Esophagus muscularis mucosa (tissue), 4 donors: ENCODE measurements around the gene ZCCHC10. TPM values are rescaled to one million over a fixed set of nuclear protein-coding genes. Genes with fewer than 3 reads are reported as not detected.

Source experiments
- DNase-seq: peaks from one replicate; pipeline ENCODE4 v3.0.0-alpha.2; 2017; ENCODE audit errors: extremely low spot score
- H3K27ac ChIP-seq, 4 donors: fragments of 200-600 bp; sonication (generic); replicated peaks in 1 of 4; 1 replicate in 3 of 4; 2 replicates in 1 of 4; pipeline ENCODE4 v1.5.1; 2016 to 2019; ENCODE audit warnings: mild to moderate bottlenecking in 1 of 4
- H3K27me3 ChIP-seq, 4 donors: fragments of 200-600 bp; sonication (generic); one replicate each; pipeline versions ENCODE4 v1.5.1 to v1.6.0; 2016 to 2019
- H3K36me3 ChIP-seq, 4 donors: fragments of 200-600 bp; sonication (generic); one replicate each; pipeline ENCODE4 v1.5.1; 2016 to 2019
- H3K4me1 ChIP-seq, 4 donors: fragments of 200-600 bp; sonication (generic); one replicate each; pipeline ENCODE4 v1.5.1; 2016 to 2019
- H3K4me3 ChIP-seq, 4 donors: fragments of 200-600 bp; sonication (generic); 1 replicate in 2 of 4; 2 replicates in 2 of 4; pipeline ENCODE4 v1.5.1; 2016 to 2019; ENCODE audit warnings: mild to moderate bottlenecking in 4 of 4, moderate library complexity in 1 of 4
- H3K9me3 ChIP-seq, 4 donors: fragments of 200-600 bp; sonication (generic); 1 replicate in 3 of 4; 2 replicates in 1 of 4; pipeline ENCODE4 v1.5.1; 2016 to 2019
- CTCF ChIP-seq, 3 experiments: fragments of 200-600 bp in 2 of 3; fragments of 450-650 bp in 1 of 3; sonication (generic) in 2 of 3; IDR thresholded peaks; one replicate each; pipeline ENCODE4 v1.5.1; 2017 to 2019; ENCODE audit warnings: antibody characterized with exemption in 3 of 3, mild to moderate bottlenecking in 2 of 3, moderate library complexity in 1 of 3
- EP300 ChIP-seq: sonication (generic); formaldehyde crosslinking; IDR thresholded peaks from one replicate; pipeline ENCODE4 v1.6.1; 2017; ENCODE audit warnings: antibody characterized with exemption
- POLR2A ChIP-seq: fragments of 450-650 bp; IDR thresholded peaks from one replicate; pipeline ENCODE4 v1.6.1; 2017; ENCODE audit warnings: antibody characterized with exemption, moderate library complexity, mild to moderate bottlenecking, low read depth
- POLR2AphosphoS5 ChIP-seq, 2 donors: sonication (generic); formaldehyde crosslinking; IDR thresholded peaks; one replicate each; pipeline ENCODE4 v1.6.1; 2017; ENCODE audit warnings: antibody characterized with exemption in 2 of 2
- WGBS: methylation state at CpG from one replicate; pipeline ENCODE4 v1.1.5; 2018; 5-methylcytosine and 5-hydroxymethylcytosine counted together
- intact Hi-C: fragments of 100-400 bp; cut with DNase I; formaldehyde crosslinking; loops from one replicate; pipeline ENCODE4 v1.15.1; 2023
- total RNA-seq, 4 donors: library from RNA; depleted of rRNA; stranded (reverse); fragments of >200 nt; gene quantifications; one replicate each; pipeline versions ENCODE4 v1.1.0 to v1.2.1, GENCODE V29; 2016

The ZCCHC10 gene
- total RNA-seq, 4 donors from 2014 or later, result 8.6 to 40.8 (median 13.1) TPM

GRCh38 chr5:133035224-133035623 lies 8.9 kb upstream of the ZCCHC10 start:
- no peak for TF ChIP-seq POLR2A
- TF ChIP-seq CTCF (IDR thresholded peaks at IDR 0.05), result no peak
- no peak for TF ChIP-seq EP300
- TF ChIP-seq POLR2AphosphoS5 (IDR thresholded peaks at IDR 0.05), result no peak
- H3K36me3 ChIP-seq, result no peaks in the 10 kb centered on the region
- DNase-seq, result no peak
- intact Hi-C loops, result no loop called here
- WGBS, result 86% methylated on average over 2 of the region's 2 CpGs
- peaks cover 0 to 6% (median 0%) of the 10 kb centered on the region in 4 donors for H3K27me3 ChIP-seq
- H3K4me1 ChIP-seq, result no peaks in the 10 kb centered on the region
- H3K9me3 ChIP-seq, result no peaks in the 10 kb centered on the region
- no peak overlapping the region for H3K27ac ChIP-seq
- H3K4me3 ChIP-seq, result no peak overlapping the region

GRCh38 chr5:133034064-133034463 lies 7.7 kb upstream of the ZCCHC10 start:
- WGBS, result 84% methylated on average over 11 of the region's 11 CpGs
- no peaks in the 10 kb centered on the region for H3K36me3 ChIP-seq
- no peak for DNase-seq
- H3K27ac ChIP-seq, result no peak overlapping the region
- peaks cover 0 to 6% (median 0%) of the 10 kb centered on the region in 4 donors for H3K27me3 ChIP-seq
- H3K4me1 ChIP-seq, result no peaks in the 10 kb centered on the region
- H3K4me3 ChIP-seq, result no peak overlapping the region
- intact Hi-C loops, result no loop called here
- no peak for TF ChIP-seq POLR2A
- no peak for TF ChIP-seq CTCF (IDR thresholded peaks at IDR 0.05)
- TF ChIP-seq EP300, result no peak
- no peak for TF ChIP-seq POLR2AphosphoS5 (IDR thresholded peaks at IDR 0.05)
- no peaks in the 10 kb centered on the region for H3K9me3 ChIP-seq

DNA sequence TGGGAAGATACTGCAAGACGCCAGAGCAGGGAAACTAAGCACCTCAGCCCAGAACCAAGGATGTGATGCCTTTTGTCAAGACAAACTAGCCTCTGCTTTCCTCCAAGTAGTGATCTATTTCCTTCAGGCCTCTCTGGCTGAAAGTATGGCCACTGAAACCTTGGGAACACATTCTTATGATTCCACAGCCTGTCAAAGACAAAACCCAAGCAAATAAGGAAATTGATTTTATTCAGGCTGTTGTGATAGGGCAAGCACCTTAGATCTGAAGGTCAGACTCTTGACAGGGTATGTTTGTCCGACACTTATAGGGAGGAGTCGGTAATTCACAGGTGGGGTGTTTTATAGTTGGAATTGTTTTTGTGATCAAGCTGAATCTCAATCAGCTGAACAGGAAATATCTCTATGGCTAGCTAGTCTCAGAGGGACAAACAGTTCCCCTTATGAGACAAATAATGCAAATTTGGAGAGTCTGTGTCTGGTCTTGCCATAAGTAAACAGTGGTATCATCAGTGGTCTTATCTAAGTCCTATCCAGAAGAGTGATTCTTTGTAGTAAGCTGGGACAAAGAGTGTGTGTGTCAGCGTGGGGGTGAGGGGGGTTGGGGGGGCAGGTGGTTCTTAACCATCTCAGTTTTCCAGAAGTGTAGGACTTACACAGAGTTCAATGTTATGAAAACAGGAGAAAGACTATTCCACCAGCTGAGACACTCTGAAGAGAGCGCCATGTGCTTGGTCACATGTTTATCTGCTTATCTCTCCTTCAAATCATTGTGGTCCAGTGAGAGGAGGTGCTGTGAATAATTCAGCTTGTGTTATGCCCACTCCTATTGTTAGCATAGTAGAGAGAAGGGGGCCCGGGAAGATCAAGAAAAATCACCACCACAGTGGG lies 6.7 kb upstream of the ZCCHC10 start:
- no peaks in the 10 kb centered on the region for H3K36me3 ChIP-seq
- WGBS, result 70% methylated on average over 6 of the region's 6 CpGs
- H3K27ac ChIP-seq, result no peak overlapping the region
- no peaks in the 10 kb centered on the region for H3K4me1 ChIP-seq
- H3K27me3 ChIP-seq, result peaks cover 0 to 6% (median 0%) of the 10 kb centered on the region in 4 donors
- no peaks in the 10 kb centered on the region for H3K9me3 ChIP-seq
- no peak for TF ChIP-seq POLR2A
- no peak for TF ChIP-seq CTCF (IDR thresholded peaks at IDR 0.05)
- TF ChIP-seq EP300, result no peak
- no peak for TF ChIP-seq POLR2AphosphoS5 (IDR thresholded peaks at IDR 0.05)
- no peak overlapping the region for H3K4me3 ChIP-seq
- DNase-seq, result no peak
- intact Hi-C loops, result no loop called here

GRCh38 chr5:133030343-133031005 lies 4.1 kb upstream of the ZCCHC10 start:
- H3K36me3 ChIP-seq, result no peaks in the 10 kb centered on the region
- DNase-seq, result no peak
- H3K4me1 ChIP-seq, result peaks cover 4 to 10% (median 6%) of the 10 kb centered on the region in 4 donors
- WGBS, result 87% methylated on average over 2 of the region's 2 CpGs
- TF ChIP-seq POLR2A (no peak), EP300 (no peak), POLR2AphosphoS5 (IDR thresholded peaks at IDR 0.05) (no peak), CTCF (IDR thresholded peaks at IDR 0.05) (no peak)
- H3K9me3 ChIP-seq, result no peaks in the 10 kb centered on the region
- no peak overlapping the region for H3K27ac ChIP-seq
- no peaks in the 10 kb centered on the region for H3K27me3 ChIP-seq
- no peak overlapping the region for H3K4me3 ChIP-seq
- intact Hi-C loops, result no loop called here
